DMS53 treated with DMSO at 0.1 percent for 48 hours (cell line): Measurements from ENCODE around the gene GPR158.
"Not testable (repeated sequence)": the region's sequence is repeated elsewhere in the genome, so short reads cannot be mapped to it uniquely, and the experiment has no call there.

Experiments
- DNase-seq: peaks from one replicate; lab custom pipeline; 2025; ENCODE audit not compliant: unreplicated experiment; lab: John Stamatoyannopoulos, UW

Gene GPR158

DNA sequence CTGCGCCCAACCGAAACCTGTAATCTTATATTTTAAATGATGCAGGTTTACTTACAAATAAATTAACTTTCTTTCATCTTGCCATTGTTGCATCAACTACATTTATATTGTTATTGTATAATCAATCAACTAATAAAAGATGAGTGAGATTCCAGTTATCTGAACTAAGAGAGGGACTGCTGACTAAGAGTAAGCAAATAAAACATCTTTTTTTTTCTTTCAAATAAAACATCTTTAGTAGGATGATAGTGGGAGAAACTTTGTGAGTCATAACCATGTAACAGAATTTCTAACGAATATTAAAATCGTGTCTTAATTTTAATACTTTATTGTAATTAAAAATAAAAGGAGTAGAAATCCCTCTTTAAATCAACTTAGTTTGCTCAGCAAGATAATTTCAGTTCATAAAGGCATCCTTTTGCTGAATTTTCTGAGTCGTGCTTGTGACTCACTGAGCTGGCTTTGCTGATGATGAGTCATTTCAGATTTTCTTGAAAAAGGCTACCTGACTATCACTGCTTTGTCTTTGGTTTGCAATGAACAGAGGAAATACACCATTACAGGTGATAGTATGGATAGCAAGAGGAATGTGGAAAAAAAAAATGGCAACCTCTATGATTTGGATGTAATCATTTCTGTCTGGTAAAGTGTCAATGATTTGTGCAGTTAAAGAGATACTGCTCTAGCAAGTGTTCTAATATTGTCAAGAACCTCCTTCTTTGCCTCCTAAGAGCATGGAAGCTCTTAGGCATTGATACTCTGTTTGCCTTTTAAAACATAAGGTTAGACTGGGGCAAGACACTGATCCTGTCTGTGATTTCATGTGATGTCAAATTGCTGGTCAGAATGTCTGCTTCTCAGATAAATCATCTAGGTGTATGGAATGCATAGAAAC, 119.5 kb downstream of the GPR158 start:
- no peak for DNase-seq

DNA sequence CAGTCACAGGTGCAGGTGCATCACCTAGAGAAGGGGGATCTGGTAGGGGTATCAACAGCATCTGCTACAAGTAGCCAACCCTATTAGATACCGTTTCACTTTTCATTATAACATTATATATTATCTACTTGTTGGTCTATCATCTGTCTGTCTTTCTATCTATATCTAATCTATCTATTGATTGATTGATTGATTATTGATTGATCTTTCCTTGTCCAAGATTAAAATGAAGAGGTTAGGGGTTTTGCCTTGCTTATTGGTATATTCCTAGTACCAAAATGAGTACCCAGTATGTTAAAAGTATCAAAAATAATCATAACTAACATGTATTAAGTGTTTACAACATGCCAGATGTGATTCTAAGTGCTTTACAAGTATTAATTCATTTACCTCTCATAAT, 121.5 kb downstream of the GPR158 start:
- no peak for DNase-seq

DNA sequence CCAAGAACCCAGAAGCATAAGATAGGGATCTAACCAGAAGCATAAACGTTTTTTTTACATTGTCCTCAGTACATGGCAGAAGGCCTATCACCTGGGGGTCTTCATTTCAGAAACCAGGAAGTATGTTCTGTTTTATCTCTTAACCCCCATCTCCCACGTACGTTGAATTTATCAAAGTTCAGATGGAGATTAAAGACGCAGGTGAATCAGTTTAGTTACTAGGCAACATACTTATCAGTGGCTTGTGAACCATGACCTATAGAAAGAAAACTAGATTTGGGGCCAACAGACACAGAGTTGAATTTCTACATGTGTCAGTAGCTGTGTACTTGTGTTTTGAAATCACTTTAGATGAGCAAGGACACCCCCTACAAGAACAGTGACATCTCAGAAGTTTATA, 122.7 kb downstream of the GPR158 start:
- no peak for DNase-seq

DNA sequence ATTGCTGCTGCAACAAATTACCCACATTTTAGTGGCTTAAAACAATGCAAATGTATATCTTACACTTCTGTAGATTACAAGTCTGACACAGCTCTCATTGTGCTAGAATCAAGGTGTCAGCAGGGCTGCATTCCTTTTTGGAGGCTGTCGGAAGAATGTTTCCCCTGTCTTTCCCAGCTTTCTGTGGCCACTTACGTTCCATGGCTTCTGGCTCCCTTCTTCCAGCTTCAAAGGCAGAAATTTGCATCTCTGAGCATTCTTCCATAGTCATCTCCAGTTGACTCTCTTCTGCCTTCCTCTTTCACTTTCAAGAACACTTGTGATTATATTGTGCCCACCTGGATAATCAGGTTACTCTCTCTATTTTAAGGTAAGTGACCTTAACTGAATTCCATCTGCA, 125.3 kb downstream of the GPR158 start:
- DNase-seq = no peak

DNA sequence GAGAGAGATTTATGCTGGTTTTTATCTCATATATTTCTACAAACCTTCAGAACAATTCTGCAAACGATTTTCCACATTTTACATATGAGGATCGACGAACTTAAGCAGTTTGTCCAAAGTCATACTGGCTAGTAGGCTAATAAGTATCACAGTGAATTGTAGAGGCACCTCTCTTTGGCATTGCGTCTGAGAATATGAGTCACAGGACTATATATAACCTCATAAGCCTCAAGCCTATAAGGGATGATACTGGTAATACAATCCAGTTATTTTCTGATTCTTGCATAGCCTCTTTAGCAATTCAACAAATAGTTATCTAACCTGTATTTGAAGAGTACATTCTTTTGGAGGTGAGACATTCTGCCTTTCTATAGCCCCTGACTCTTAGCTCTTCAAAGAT, 129.8 kb downstream of the GPR158 start:
- no peak for DNase-seq

DNA sequence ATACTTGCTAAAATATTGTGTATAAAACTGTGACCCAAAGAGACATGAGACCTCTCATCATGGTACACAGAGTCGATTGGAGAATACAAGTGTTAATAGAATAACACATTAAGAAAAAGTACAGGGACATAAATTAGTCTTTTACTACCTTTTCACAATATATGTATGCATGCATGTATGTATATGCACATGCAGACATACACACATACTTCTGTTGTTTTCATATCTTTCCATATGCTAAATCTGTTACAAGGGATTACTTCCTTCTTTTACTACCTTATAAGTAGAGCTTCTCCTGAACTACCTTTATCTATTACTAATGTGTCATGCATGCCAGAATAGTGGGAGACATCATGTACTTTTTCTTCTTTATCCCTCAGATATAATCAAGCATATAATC, 131.6 kb downstream of the GPR158 start:
- DNase-seq = no peak

DNA sequence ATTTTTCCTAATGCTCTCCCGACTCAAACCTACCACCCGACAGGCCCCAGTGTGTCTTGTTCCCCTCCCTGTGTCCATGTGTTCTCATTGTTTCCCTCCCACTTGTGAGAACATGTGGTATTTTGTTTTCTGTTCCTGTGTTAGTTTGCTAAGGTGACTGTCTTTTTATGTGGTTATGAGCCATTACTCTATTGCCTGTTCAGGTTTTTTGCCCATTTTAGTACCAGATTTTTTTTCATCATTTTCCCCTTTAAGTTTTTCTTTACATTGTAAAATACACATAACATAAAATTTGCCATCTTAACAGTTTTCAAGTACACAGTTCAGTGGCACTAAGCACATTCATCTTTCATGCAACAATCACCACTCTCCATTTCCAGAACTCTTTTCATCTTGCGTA, 133.5 kb downstream of the GPR158 start:
- no peak for DNase-seq

DNA sequence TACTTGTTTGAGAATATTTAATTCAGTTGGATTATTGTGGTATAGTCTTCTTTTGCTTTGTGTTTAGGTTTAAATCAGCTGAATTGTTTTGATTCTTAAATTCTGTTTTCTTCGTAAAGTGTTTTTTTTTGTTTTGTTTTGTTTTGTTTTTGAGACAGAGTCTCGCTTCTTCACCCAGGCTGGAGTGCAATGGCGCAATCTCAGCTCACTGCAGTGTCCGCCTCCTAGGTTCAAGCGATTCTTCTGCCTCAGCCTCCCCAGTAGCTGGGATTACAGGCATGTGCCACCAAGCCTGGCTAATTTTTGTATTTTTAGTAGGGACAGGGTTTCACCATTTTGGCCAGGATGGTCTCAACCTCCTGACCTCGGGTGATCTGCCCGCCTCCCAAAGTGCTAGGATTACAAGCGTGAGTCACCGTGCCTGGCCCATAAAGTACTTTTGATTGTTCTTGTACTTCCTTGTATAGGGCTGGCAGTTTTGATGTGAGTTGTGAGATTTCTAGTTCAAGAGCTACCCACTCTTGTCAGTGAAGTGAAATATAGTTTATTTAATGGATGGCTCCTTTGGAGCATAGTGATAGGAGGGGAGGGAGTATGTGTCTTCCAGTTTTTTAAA, 142.9 kb downstream of the GPR158 start:
- DNase-seq = not testable (repeated sequence)

DNA sequence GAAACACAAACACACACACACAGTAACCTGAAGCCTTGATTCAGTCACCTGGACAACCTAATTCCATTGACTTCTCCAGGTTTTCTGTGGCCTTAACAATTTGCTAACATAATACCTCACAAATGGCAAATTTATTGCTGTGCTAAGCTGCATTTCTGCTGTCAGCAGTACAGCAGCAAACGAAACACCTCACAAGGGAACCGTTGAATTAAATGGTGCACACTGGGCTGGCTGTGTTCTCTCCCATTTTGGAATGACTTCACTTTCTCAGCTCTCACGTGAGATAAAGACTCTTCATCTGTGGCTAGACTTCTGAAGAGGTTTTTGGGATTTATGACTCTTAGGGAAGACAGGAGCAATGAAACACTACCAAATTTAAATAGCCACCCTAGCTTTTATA, 152.5 kb downstream of the GPR158 start:
- DNase-seq = no peak

DNA sequence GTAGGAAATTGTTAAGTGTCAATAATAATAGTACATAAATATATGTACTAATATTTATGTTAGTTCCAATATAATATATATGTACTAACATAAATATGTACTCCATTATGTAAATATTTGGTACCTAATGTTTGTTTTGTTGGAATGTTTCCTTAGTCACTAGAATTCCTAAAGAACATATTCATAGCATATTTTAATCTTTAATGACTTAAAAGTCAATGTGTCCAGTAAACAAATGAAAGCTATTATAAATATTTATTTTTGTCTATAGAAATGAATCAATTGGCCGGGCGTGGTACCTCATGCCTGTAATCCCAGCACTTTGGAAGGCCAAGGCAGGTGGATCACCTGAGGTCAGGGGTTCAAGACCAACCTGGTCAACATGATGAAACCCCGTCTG, 153.6 kb downstream of the GPR158 start:
- DNase-seq = no peak

DNA sequence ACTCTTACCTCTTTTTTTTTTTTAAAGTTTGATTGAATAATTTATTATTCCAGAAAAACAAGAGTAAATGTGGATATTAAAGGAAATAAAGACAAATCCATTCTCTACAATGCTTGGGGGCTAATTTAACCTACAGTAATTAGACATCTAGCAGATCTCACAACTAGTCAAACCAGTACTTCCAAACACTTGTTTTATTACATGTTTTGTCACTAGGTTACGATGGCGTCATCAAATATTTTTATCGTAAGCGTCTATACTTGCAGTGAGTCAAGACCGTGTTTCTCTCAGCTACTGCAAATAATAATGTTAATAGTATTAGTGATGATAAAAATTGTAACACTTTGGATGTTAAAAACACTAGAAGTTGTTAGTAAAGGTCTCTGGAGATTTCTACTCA, 154.8 kb downstream of the GPR158 start:
- not testable (repeated sequence) for DNase-seq

DNA sequence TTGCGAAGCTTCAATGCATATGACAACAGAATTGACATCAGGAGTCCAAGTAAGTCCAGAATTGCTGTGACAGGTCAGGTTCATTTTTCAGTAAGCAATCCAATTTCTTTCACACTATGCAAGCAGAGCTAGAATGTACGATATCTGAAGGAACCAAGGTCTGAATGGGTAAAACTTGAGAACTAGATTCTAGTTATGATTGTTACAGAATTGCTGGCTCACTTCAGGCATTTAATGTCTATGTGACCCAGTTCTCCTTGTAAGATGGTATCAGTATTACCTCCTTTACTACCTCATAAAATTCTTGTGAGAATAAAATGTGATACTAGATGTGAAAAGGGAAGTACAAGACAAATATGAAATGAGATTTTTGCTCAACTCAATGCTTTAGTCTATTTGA, 159.6 kb downstream of the GPR158 start:
- no peak for DNase-seq

DNA sequence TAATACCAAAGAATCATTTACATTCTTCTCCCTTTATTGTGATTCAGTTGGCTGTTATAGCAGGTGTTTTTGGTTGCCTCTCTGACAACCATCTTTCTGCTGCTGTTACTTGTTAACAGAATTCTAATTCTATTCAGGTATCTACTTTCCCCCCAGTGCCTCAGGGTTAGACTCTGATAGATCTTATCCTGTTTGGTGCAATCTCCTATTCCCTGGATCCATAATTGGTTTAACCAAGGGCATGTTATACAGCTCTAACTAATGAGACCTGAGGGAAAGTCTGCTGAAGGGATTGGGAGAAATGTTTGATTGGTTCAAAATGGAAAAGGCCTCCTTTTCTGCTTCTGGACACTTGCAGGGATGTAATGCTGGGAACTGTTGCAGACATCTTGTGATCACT, 161.5 kb downstream of the GPR158 start:
- DNase-seq = no peak

DNA sequence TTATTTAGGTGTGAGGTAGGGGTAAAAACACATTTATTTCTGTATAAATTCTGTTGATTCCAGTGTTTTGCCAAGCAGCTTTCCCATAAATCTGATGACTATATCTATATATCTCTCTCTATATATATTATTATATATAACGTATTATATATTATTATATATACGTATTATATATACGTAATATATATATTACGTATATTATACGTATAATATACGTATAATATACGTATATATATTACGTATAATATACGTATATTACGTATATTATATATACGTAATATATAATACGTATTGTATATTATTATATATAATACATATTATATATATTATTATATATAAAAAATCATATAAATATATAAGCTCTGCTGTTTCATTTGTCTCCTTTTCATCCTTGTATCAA, 163.5 kb downstream of the GPR158 start:
- no peak for DNase-seq

DNA sequence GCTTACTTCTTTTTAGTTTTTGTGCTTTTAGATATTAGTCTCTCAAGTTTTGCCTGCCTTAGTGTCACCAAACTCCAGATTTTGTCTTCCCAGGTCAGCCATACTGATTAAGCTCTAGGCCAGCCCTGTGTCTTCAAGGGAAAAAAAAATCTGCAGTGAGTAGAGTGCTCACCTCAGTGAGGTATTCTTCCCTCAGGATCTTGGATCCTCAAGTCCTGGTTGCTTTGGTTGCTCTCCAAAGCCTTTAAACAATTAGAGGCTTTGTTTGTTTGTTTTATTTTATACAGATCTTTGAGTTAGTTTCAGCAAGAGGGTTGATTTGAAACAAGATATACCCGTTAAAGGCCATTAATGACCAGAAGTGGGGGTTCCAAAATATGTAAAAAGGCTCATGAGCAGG, 165.2 kb downstream of the GPR158 start:
- no peak for DNase-seq

DNA sequence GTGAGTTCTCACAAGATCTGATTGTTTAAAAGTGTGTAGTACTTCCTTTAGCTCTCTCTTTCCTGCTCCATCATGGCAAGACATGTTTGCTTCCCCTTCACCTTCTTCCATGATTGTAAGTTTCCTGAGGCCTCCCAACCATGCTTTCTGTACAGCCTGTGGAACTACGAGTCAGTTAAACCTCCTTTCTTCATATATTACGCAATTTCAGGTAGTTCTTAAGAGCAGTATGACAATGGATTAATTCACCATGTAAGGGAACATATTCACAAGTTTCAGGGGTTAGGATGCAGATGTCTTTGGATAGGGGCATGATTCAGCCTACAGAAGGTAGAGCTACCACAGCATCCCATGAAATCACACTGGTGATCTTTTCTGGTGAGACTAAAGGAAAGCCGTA, 174.7 kb downstream of the GPR158 start:
- DNase-seq = no peak

DNA sequence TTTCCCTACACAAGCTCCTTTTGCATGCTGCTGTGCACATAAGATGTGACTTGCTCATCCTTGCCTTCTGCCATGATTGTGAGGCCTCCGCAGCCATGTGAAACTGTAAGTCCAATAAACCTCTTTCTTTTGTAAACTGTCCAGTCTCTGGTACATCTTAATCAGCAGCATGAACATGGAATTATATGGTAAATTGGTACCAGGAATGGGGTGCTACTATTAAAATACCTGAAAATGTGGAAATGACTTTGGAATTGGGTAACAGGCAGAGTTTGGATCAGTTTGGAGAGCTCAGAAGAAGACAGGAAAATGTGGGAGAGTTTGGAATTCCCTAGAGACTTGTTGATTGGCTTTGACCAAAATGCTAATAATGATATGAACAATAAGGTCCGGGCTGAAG, 181.8 kb downstream of the GPR158 start:
- DNase-seq = no peak

DNA sequence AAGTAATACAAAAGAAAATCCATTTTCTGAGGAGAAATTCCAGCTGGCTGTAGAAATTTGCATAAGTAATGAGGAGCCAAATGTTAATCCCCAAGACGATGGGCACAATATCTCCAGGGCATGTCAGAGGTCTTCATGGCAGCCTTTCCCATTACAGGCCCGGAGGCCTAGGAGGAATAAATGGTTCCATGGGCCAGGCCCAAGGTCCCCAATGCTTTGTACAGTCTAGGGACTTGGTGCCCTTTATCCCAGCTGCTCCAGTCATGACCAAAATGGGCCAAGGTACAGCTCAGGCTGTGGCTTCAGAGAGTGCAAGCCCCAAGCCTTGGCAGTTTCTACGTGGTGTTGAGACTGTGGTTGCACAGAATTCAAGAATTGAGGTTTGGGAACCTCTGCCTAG, 182.5 kb downstream of the GPR158 start:
- DNase-seq = no peak

DNA sequence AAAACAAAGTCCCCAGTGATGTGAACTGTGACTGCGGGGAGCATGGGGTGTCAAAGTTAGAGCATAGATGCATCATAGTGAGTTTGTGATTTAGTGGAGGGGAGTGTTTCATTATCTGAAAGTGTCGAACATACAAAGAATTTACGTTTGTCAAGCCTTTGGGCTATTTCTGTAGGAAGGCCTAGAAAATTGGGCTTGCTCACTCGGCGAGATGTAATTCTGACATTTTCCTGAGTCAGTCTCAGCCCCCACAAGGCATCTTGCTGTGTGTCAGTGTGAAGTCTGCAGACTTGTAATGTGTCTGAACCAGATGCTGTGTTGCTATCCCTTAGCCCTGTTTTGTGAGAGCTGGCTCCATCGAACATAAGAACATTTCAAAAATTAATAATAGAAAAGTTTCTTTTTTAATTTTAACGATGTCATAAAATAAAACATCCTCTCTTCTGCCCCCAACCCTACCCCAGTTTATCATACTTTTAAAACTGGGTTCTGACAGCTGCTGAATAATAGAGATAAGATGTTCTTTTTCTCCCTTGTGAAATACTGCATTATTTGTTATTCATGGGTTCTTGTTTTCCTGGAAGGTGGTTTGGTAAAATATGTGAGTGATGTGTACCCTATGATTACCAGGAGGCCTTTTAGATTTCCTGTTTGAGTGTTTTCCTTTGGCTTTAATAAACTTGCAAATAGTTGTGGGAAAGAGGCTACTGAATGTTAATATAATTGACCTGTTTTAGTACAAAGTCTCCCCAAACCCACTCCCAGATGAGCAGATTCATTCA, 207.4 kb downstream of the GPR158 start:
- no peak for DNase-seq

DNA sequence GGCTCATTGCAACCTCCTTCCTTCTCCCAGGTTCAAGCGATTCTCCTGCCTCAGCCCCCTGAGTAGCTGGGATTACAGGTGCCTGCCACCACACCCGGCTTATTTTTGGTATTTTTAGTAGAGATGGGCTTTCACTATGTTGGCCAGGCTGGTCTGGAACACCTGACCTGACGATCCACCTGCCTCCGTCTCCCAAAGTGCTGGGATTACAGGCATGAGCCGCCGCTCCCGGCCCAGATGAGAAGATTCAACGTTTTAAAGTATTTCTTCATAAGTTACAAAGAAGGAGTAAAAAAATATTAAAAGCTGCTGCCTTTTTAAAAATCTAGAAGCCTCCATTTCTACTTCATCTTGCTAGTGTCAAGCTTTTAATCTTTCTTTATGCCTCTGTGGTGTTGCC, 208.1 kb downstream of the GPR158 start:
- not testable (repeated sequence) for DNase-seq

DNA sequence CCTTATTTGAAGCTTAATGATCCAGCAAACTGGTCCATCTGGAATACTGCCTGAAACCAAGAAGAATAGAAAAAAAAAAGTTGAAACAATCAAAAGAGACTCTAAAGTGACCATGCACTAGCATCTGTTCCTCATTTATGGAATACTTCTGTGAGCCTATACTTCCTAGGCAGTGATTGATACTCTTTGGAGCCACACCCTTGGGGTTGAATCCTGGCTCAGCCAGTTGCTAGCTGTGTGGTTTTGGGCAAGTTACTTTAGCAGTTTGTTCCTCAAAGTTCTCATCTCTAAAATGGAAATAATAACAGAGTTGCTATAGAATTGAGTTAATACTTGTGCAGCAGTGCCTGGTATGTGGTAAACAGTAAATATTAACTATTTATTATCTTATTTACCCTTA, 208.9 kb downstream of the GPR158 start:
- DNase-seq = no peak

DNA sequence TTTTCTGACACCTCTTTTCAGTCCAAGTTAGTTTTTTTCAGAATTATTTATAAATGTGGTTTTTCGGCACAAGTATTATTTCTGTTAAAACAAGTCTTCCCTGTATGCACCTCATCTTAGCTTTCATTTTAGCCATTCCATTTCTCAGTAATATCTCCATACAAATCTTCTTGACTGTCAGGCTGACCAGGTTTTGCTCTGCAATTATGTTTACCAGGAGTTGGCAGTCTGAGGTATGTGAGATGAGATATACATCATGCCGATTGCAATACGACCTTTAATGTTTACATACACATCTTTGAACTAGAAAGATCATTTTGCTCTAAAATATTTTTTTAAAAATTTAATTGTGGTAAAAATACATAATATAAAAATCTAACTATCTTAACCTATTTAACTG, 209.8 kb downstream of the GPR158 start:
- DNase-seq = no peak
